Measurements from ENCODE around the gene LMNB1.

- TF ChIP-seq, protein P1, sequence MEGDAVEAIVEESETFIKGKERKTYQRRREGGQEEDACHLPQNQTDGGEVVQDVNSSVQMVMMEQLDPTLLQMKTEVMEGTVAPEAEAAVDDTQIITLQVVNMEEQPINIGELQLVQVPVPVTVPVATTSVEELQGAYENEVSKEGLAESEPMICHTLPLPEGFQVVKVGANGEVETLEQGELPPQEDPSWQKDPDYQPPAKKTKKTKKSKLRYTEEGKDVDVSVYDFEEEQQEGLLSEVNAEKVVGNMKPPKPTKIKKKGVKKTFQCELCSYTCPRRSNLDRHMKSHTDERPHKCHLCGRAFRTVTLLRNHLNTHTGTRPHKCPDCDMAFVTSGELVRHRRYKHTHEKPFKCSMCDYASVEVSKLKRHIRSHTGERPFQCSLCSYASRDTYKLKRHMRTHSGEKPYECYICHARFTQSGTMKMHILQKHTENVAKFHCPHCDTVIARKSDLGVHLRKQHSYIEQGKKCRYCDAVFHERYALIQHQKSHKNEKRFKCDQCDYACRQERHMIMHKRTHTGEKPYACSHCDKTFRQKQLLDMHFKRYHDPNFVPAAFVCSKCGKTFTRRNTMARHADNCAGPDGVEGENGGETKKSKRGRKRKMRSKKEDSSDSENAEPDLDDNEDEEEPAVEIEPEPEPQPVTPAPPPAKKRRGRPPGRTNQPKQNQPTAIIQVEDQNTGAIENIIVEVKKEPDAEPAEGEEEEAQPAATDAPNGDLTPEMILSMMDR (IDR thresholded peaks at IDR 0.05) = no peak
- TF ChIP-seq POLR2A (IDR thresholded peaks at IDR 0.05) (no peak), POLR2AphosphoS5 (IDR thresholded peaks at IDR 0.05) (no peak)
Measured at GRCh38 chr5:126805063-126805462, 28.1 kb downstream of the LMNB1 start.
